GM12864 (cell line): Measurements from ENCODE around the gene PAX5.

ENCODE experiments used
- DNase-seq: peaks from one replicate; pipeline ENCODE4 v3.0.0-alpha.2; 2011; ENCODE audit warnings: low read depth
- H3K4me3 ChIP-seq: 2 replicates; pipeline ENCODE4 v1.5.1; 2011; ENCODE audit warnings: mild to moderate bottlenecking, low read depth, low read length, control low read depth
- TF ChIP-seq, protein P1 (sequence below): IDR thresholded peaks from 2 replicates; pipeline ENCODE4 v1.5.1; 2011; ENCODE audit warnings: low read depth, mild to moderate bottlenecking, moderate library complexity, low read length, control low read depth, inconsistent platforms; ENCODE audit errors: missing control alignments

The PAX5 gene

DNA sequence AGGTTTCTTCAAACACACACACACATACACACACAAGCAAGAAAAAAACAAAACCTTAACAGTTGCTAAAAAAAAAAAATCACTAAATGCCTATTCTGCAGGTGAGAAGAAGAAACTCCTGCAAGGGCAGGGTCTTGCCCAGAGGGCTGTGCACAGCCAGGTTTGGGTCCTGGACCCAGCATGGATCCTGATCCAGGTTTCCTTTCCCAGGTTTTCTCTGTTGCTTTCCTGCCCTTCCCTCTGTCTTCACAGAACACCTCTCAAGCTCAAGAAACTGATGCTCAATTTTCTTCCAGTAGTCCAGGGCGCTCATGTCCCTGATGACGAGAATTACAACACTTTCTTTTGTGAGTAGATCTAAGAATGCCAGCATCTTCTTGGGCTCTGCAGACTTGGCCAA, 136.6 kb downstream of the PAX5 start:
- TF ChIP-seq, protein P1, sequence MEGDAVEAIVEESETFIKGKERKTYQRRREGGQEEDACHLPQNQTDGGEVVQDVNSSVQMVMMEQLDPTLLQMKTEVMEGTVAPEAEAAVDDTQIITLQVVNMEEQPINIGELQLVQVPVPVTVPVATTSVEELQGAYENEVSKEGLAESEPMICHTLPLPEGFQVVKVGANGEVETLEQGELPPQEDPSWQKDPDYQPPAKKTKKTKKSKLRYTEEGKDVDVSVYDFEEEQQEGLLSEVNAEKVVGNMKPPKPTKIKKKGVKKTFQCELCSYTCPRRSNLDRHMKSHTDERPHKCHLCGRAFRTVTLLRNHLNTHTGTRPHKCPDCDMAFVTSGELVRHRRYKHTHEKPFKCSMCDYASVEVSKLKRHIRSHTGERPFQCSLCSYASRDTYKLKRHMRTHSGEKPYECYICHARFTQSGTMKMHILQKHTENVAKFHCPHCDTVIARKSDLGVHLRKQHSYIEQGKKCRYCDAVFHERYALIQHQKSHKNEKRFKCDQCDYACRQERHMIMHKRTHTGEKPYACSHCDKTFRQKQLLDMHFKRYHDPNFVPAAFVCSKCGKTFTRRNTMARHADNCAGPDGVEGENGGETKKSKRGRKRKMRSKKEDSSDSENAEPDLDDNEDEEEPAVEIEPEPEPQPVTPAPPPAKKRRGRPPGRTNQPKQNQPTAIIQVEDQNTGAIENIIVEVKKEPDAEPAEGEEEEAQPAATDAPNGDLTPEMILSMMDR: no peak
- no peak for DNase-seq
- no peak overlapping the region for H3K4me3 ChIP-seq

DNA sequence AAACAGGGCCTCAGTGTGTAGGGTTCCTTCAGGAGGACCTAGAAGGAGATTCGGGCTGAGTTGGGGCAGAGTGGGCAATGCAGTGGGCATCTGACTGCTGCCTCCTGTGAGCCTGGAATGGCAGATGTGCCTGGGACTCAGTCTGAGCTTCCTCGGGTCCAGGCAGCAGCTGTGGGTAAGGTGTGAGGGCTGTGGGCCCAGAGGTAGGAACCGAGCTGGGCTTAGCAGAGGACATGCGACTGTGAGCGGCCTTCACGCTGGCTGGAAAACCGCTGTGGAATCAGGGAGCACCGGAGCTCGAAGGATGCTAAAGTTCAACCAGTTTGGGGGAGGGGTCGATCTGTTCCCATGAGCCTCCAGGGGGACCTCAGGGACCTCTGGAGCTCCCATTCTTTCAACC, 137.0 kb downstream of the PAX5 start:
- TF ChIP-seq, protein P1: no peak
- DNase-seq: no peak

DNA sequence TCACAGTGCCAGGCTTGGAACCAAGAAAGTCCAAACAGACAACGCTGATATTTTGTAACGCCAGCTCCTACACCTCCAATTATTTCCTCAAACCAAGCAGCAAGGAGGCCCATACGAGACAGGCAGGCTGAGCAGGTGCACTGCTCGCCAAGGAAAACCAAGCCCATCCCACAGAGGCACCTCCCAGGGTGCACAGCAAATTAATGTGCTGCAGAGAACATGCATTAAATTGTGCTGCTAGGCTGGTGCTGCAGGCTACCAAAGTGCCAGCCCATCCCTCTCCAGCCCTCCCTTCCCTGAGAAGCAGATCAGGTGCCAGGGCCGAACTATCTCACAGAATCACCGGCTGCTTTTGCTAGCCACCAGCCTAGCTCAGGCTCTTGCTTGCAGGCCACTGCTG, 137.8 kb downstream of the PAX5 start:
- TF ChIP-seq, protein P1: no peak
- no peak for DNase-seq
- no peak overlapping the region for H3K4me3 ChIP-seq

More for the DNA sequence above, 137.0 kb downstream of the PAX5 start:
- H3K4me3 ChIP-seq: no peak overlapping the region

DNA sequence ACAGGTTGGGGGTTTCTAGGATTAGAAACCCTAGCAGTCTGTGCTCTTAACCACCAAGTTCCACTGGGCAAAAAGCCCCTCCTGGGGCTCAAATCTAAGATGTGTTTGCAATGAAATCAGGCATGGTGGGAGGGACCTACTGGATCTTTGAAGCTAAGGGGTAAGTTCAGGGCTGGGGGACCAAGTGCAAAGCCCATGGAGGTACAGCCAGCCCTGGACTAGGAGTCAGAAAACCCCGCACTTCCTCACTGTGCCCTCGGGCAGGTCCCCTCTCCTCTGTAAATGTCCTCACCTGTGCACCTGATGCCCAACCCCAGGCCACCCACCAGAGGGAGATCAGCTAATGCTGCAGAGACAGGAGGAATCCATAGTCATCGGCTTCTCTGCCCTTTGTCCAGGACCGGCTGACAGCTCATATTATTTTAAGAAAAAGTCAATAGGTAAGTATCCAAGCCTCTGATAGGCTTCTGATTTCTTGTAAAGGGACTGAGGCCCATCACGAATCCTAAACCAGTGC, 138.3 kb downstream of the PAX5 start:
- TF ChIP-seq, protein P1: no peak
- H3K4me3 ChIP-seq: no peak overlapping the region
- DNase-seq: no peak

DNA sequence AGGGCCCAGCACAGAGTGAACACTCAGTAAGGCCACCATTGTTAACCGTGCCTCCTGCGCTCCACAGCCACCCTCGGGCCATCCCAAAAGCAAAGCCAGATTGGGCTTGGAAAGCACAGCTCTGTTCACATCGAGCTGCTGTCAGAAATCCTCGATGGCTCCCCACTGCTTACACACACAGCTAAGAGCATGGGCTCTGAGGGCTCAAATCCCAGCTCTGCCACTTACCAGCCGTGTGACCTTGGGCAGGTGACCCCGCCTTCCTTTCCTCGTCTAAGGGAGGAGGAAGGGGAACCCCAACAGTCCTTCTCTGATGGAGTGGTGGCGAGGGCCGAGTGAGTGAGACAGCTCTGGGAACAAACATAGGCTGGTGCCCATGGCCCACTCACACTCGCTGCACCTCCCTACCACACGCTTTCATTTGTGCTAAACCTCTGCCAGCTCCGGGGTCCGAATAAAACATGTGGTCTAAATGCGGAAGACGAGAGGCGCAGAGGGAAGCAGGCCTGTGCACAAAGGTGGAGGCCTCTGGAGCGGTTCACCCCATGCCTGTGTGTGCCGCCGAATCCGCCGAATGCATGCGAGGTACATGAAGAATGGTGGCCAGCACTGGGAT, 139.3 kb downstream of the PAX5 start:
- TF ChIP-seq, protein P1: no peak
- no peak for DNase-seq
- H3K4me3 ChIP-seq: no peak overlapping the region

DNA sequence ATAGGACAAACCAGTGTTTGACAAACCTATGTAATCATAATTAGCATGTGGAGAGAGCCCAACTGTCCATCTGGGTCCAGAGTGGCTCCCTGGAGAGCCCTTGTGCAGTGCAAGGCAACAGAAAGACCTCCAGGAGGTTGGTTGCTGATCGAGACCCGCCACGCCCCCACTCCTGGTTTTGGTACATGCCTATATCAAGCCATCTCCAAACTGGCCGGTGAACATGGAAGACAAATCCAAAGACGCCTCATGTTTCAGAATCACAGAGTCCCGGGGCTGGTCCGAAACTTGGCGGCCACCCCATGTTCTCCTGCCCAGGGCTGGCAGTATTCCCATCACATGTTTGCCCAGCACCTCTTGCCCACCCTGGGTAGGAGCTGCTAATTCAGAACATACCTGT, 140.2 kb downstream of the PAX5 start:
- TF ChIP-seq, protein P1: no peak
- no peak for DNase-seq
- H3K4me3 ChIP-seq: no peak overlapping the region

DNA sequence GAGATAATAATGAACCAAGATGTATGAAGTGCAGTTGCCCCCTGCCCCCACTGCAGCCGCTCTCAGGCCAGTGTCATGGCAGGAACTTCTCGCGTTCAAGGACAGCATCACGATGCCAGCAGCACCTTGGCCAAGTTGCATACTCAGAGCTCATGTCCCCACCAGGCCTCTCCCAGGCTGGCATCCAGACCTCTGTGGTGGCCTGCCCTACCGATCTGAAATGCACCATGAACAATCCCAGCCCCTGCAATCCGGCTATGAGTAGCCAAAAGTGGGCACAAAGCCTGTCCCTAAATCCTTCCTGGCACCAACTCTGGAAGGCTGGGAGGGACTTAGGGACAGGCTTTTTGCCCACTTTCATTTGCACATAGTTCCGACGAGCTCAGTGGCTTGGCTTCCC, 140.9 kb downstream of the PAX5 start:
- TF ChIP-seq, protein P1: no peak

More for the DNA sequence above, 140.9 kb downstream of the PAX5 start:
- no peak for DNase-seq
- no peak overlapping the region for H3K4me3 ChIP-seq
